Measurements from ENCODE around the gene SHF. TPM values are rescaled to one million over a fixed set of nuclear protein-coding genes. Genes with fewer than 3 reads are reported as not detected.

Gene SHF
- total and polyA plus RNA-seq, 2 of the 8 experiments (the other 6 are each of a cell fraction or from before 2014, with no cell fraction given), result 13.1 to 26.7 TPM

DNA sequence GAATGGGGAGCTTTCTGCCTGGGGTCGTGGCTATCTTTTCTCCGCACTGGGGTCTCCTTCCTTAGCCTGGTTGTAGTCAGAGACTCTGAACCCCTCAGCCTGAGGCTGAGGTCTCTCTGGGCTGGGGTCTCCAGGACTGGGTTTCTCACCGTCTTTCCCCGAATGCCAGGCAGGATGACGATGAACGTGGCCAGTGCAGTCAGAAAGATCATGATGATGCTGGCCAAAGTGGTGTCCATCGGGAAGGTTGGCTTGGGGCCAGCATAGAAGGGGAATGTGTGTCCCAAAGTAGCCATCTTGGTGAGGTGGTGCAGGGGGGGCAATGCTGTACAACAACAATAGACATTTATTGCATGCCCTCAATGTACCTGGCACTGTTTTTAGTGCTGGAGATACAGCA is 65.0 kb downstream of the SHF start (continued):
- no peak for TF ChIP-seq RNF2 (IDR thresholded peaks at IDR 0.05; ENCODE audit: borderline replicate concordance, low read depth, low read length, missing control alignments, poor library complexity, severe bottlenecking)
- TF ChIP-seq, protein P1, sequence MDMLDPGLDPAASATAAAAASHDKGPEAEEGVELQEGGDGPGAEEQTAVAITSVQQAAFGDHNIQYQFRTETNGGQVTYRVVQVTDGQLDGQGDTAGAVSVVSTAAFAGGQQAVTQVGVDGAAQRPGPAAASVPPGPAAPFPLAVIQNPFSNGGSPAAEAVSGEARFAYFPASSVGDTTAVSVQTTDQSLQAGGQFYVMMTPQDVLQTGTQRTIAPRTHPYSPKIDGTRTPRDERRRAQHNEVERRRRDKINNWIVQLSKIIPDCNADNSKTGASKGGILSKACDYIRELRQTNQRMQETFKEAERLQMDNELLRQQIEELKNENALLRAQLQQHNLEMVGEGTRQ (IDR thresholded peaks at IDR 0.05; ENCODE audit: low read length), result no peak
- no peak for TF ChIP-seq NANOG (IDR thresholded peaks at IDR 0.05; ENCODE audit: insufficient read depth, low read depth, low read length, poor library complexity, severe bottlenecking)
